Left lung (tissue), 10 donors: ENCODE data around the gene EMC1. TPM values are rescaled to one million over a fixed set of nuclear protein-coding genes. Genes with fewer than 3 reads are reported as not detected.

Experiments
- ATAC-seq: fragments of 200-7000 bp; cut with Tn5 transposase; one replicate; pipeline ENCODE4 v1.9.1; 2020; ENCODE audit warnings: moderate library complexity
- DNase-seq, 4 donors: peaks; one replicate each; pipeline ENCODE4 v3.0.0-alpha.2; 2013 to 2020
- H3K27ac ChIP-seq, 2 donors: fragments of 200-600 bp; sonication (generic) in 1 of 2; one replicate each; pipeline versions ENCODE4 v1.5.0 to v1.8.0; 2020 to 2021
- H3K27me3 ChIP-seq, 2 donors: fragments of 200-600 bp; sonication (generic) in 1 of 2; one replicate each; pipeline versions ENCODE4 v1.5.0 to v1.8.0; 2020 to 2021
- H3K36me3 ChIP-seq, 2 donors: fragments of 200-600 bp; sonication (generic) in 1 of 2; one replicate each; pipeline versions ENCODE4 v1.5.0 to v1.8.0; 2020 to 2021
- H3K4me1 ChIP-seq, 2 donors: fragments of 200-600 bp; one replicate each; pipeline ENCODE4 v1.8.0; 2021
- H3K4me3 ChIP-seq, 2 donors: fragments of 200-600 bp; sonication (generic) in 1 of 2; one replicate each; pipeline versions ENCODE4 v1.5.0 to v1.8.0; 2020 to 2021; ENCODE audit warnings: mild to moderate bottlenecking in 1 of 2
- H3K9me3 ChIP-seq, 2 donors: fragments of 200-600 bp; sonication (generic) in 1 of 2; one replicate each; pipeline versions ENCODE4 v1.5.0 to v1.8.0; 2020 to 2021
- CTCF ChIP-seq, 2 donors: fragments of 200-600 bp; sonication (generic) in 1 of 2; IDR thresholded peaks; one replicate each; pipeline versions ENCODE4 v1.5.0 to v1.8.0; 2021; ENCODE audit warnings: antibody characterized with exemption in 2 of 2
- intact Hi-C, 2 donors: fragments of 100-400 bp; cut with DNase I; formaldehyde crosslinking; loops; one replicate each; pipeline versions ENCODE4 v1.11.2 to v1.14.2; 2022
- polyA plus RNA-seq, 6 donors: library from polyadenylated mRNA; unstranded; fragments of 120-200 nt; gene quantifications; one replicate each; pipeline ENCODE4 v1.2.1, GENCODE V29; 2013; ENCODE audit not compliant: insufficient read length in 6 of 6
- total RNA-seq, 2 donors: library from RNA; stranded (reverse); fragmentation: NEBNext Ultra II Directional; extraction: Animal tissue kit (Norgen Biotek cat#: 25700); gene quantifications; one replicate each; pipeline ENCODE4 v1.2.1, GENCODE V29; 2021
- donor health status: DM: no; HTN: yes; CAD: no.
- donor health status: DM: no; HTN: no; CAD: no.

Gene EMC1
- total and polyA plus RNA-seq, 8 donors, result 43.7 to 55.5 (median 52.4) TPM

- Histone ChIP-seq H3K27ac (no peak overlapping the region), H3K9me3 (no peaks in the 10 kb centered on the region), H3K27me3 (no peaks in the 10 kb centered on the region), H3K4me1 (peaks cover 9 to 36% of the 10 kb centered on the region in 2 donors), H3K36me3 (peaks cover 0 to 47% of the 10 kb centered on the region in 2 donors), H3K4me3 (no peak overlapping the region)
- no peak for TF ChIP-seq CTCF (IDR thresholded peaks at IDR 0.05)
- intact Hi-C loops, result no loop called here
- no peak for ATAC-seq
- DNase-seq, result no peak
These were observed 37.7 kb downstream of the EMC1 start for GRCh38 chr1:19213580-19213979.

GRCh38 chr1:19212167-19212566, 39.2 kb downstream of the EMC1 start:
- no peak for ATAC-seq
- no peak for TF ChIP-seq CTCF (IDR thresholded peaks at IDR 0.05)
- peaks cover 0 to 33% of the 10 kb centered on the region in 2 donors for H3K36me3 ChIP-seq

GRCh38 chr1:19210772-19211549, 40.4 kb downstream of the EMC1 start:
- intact Hi-C loops, result no loop called here
- TF ChIP-seq CTCF (IDR thresholded peaks at IDR 0.05), result no peak
- H3K4me3 ChIP-seq, result peak overlapping the region; percentile 90 to 95
- H3K9me3 ChIP-seq, result no peaks in the 10 kb centered on the region
- peaks cover 0 to 23% of the 10 kb centered on the region in 2 donors for H3K36me3 ChIP-seq
- no peaks in the 10 kb centered on the region for H3K27me3 ChIP-seq
- peaks cover 9 to 62% of the 10 kb centered on the region in 2 donors for H3K4me1 ChIP-seq
- ATAC-seq (peak; percentile 10), DNase-seq (peak in 1 of 4 donors; percentile 14)
- peak overlapping the region; percentile 91 to 97 for H3K27ac ChIP-seq

More at GRCh38 chr1:19212167-19212566, 39.2 kb downstream of the EMC1 start:
- H3K4me3 ChIP-seq, result no peak overlapping the region
- H3K4me1 ChIP-seq, result peaks cover 9 to 50% of the 10 kb centered on the region in 2 donors
- intact Hi-C loops, result no loop called here
- DNase-seq, result no peak
- no peaks in the 10 kb centered on the region for H3K9me3 ChIP-seq
- H3K27ac ChIP-seq, result no peak overlapping the region
- H3K27me3 ChIP-seq, result no peaks in the 10 kb centered on the region

- H3K27me3 ChIP-seq, result no peaks in the 10 kb centered on the region
- no peaks in the 10 kb centered on the region for H3K9me3 ChIP-seq
- H3K4me1 ChIP-seq, result peaks cover 9 to 69% of the 10 kb centered on the region in 2 donors
- H3K4me3 ChIP-seq, result peak within 1 kb of the TSS; percentile 90 to 95
- intact Hi-C loops, result no loop called here
- ATAC-seq (peak; percentile 97), DNase-seq (peak; percentile 94 to 98 (median 96))
- peaks cover 0 to 15% of the 10 kb centered on the region in 2 donors for H3K36me3 ChIP-seq
- TF ChIP-seq CTCF (IDR thresholded peaks at IDR 0.05), result no peak
- H3K27ac ChIP-seq, result peak within 1 kb of the TSS; percentile 91 to 97
These were observed 41.1 kb downstream of the EMC1 start, which contains the start of gene UBR4 for GRCh38 chr1:19209990-19210771. UBR4 (minus strand) TSS chr1:19210266; CDS start chr1:19210248, 18 bp downstream.
